G401 (cell line): ENCODE data around the gene IGSF21. TPM values are rescaled to one million over a fixed set of nuclear protein-coding genes. Genes with fewer than 3 reads are reported as not detected.

ENCODE experiments used
- DNase-seq: peaks from one replicate; pipeline ENCODE4 v3.0.0-alpha.2; 2015; ENCODE audit warnings: low spot score
- in situ Hi-C: cut with HindIII; loops from 2 replicates; pipeline ENCODE4 v1.10.0; 2016; ENCODE audit warnings: low sequenced_read_pairs, mixed read lengths
- total RNA-seq: library from RNA; depleted of rRNA; stranded (reverse); fragments of >200 nt; shearing (Covaris generic); gene quantifications from 2 replicates; pipeline ENCODE4 v1.2.3, GENCODE V29; 2014

IGSF21 gene
- total RNA-seq, 1 experiment from 2014 or later, result not detected

DNA sequence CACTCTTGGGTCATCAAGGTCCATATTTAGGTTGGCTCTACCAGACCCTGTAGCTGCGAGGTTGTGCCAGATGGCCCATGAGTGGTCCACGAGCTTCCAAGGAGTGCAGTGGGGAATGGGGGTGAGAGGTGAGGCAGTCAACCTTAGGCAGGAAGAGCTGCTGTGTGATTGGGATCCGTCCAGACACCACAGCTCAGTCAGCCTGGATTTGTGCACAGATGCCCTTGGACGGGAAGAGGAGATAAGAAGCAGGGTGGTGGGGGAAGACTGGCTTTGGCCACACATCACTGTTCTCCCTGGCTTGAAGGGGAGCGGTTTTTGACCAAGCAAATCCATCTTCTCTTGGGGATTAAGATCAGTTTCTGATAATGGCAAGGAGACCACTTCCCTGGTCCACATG is 130.6 kb downstream of the IGSF21 start:
- DNase-seq, result no peak
- in situ Hi-C loops, result no loop called here

DNA sequence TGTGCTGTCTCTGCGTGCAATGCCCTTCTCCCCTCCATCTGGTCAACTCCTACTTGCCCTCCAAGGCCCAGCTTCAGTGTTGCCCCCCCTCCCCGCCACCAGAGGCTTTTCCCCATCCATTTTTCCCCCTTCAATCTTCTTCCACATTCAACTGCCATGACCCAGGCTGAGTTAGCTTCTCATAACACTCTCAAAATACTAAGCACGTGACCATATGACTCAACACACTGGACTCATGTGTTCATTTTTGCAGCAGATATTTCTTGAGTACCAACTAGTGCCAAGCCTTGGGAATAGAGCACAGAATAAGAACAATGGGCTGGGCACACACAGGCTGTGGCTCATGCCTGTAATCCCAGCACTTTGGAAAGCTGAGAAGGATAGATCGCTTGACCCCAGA is 132.1 kb downstream of the IGSF21 start:
- in situ Hi-C loops, result no loop called here

DNA sequence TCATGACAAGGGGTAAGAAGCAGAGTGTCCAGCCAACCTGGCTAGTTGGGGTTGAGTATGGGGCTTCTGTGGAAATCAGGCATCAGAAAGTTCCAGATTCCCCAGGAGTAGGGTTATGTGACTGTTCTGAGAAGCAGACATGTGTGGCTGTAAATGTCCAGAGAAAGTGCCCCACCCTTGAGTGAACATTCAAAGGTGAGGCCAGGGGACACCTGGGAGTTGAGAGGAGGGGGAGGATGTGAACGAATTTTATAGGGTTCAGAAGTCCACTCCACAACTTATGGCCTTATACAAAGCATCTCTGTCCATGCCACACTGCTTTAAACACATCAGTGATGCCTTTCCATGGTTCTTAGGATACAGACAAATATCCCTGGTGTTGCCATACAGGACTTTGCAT is 133.3 kb downstream of the IGSF21 start:
- in situ Hi-C loops, result no loop called here

More for the DNA sequence above, 132.1 kb downstream of the IGSF21 start:
- no peak for DNase-seq

DNA sequence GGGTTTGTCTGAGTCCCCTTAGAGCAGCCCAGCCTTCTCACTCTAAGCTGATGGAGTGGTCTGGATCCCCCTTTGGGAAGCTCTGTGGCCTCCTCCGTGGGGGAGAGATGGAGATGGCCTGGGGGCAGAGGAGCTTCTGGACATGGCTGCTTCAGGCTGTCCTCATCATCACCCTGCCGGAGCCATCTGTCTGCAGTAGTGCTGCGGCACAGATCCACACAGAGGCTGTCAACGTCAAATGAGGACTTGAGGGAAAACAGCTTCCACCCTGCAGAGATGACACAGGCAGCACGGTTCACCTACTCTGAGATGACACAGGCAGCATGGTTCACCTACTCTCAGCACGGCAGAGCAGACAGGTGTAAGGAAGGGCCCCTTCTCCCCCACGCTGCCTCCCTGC is 134.3 kb downstream of the IGSF21 start:
- DNase-seq, result peak; percentile 68
- in situ Hi-C loops, result no loop called here

More for the DNA sequence above, 133.3 kb downstream of the IGSF21 start:
- DNase-seq, result no peak

DNA sequence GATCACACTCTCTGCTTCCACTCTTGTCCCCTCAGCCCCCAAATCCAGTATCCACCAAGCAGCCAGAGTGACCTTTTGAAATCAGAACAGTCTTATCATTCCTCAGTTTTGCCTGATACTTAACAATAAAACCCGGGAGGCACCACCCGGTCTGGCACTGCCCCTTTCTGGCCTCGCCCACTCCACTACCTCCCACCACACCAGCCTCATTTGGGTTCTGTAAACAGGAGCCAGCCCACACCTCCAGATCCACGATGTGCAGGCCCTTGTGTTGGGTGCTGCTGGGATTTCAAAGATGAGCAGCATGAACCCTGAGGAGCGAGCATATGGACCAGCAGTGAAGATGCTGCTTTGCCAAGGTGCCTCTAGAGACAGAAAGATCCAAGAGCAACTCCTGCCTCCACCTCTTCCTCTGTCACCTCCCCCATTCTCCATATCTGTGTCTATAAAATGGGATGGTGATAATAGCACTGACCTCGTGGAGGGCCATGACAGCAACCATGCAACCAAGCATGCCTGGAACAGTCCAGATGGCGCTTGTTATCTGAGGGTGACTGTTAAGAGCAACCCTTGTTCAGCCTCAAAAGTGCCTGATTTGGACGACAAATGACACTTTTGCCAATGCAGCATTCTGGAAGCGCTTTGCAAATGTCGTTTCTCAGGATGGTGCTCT is 136.0 kb downstream of the IGSF21 start:
- peak; percentile 70 for DNase-seq
- in situ Hi-C loops, result no loop called here

DNA sequence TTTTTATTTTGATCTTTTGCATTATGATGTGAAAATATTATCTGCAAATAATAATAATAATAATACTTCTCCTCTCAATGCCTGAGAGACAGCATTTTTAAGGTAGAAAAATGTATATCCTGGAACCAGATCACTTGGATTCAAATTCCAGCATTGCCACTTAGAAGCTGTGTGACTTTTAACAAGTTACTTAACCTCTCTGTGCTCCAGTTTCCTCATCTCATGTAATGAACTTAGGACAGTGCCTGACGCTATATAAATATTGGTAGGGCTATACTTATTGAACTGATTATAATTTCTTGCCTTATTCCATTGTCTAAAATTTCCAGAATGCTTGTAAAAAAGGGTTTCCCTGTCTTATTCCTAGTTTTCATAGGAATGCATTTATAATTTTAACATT is 137.2 kb downstream of the IGSF21 start:
- in situ Hi-C loops, result no loop called here
- no peak for DNase-seq

DNA sequence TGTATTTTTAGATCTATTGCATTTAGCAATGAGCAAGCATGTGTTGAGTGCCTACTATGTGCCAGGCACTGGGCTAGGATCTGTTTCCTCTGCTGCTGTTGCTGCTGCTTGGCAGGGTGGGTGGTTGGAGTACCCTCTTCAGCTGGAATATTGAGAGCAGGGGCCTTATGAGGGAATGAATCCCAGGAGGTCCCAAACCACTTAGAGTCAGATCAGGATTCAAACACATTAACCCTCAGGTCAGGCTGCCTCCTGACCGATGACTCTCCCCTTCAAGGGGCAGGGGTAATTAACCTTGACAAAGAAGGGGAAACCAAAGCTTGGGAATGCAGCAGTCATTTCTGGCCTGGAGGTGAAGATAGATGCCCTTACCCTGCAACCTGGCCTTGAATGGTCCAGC is 138.0 kb downstream of the IGSF21 start:
- DNase-seq, result no peak
- in situ Hi-C loops, result no loop called here

DNA sequence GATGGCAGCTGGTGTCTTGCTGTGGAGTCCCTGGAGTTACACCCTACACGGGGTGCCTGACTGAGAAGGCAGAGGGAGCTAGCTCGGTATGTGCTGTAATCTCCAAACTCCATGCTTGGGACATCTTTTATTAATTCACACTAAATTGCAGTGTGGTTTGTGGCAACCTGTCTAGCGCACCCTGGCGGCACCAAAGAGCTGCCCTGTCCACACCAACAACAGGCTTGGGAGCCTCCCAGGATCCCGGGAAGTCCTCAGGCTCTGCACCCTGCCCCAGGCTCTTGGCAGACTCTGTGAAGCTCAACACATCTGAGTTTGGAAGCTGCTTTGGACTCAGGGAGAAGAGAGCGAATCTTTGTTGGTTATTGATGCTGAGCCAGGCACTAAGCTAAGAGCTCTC is 138.9 kb downstream of the IGSF21 start:
- in situ Hi-C loops, result no loop called here
- no peak for DNase-seq

DNA sequence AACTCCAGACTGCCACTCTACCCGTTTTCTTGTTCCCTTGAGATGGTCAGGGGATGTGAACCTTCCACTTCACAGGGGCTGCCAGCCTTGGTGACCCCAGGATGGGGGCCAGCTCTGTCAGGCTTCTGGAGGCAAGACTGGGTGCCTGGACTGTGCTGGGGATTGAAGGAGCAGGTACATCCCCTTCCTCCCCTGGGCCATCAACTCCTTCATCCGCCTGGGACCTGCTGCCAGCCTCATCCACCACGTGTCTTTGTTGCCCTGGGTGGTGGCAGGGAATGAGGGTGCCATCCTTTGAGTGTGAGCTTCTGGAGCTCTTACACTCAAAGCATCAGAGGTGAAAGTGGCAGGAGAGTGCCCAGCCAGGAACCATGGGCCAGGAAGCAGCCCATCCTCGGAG is 139.6 kb downstream of the IGSF21 start:
- DNase-seq, result no peak
- in situ Hi-C loops, result no loop called here

DNA sequence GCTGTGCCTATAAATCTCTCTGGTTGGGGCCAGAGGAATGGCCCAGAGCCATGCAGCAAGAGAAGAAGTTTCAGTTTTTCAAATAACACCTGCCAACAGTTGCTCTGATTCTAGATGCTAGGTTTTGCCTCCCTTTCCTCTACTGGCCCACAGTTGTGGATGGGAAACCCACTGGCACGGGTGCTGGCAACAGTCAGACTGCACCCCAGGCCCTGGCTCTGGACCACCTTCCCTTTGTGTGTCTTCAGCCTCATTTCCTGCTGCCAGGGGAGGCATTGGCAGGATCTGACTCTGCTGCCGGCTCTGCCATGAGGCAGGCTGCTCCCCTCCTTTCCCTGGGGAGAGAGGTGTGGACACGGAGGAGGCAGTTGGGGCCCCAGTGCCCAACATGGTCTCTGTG is 142.0 kb downstream of the IGSF21 start:
- DNase-seq, result peak; percentile 85
- in situ Hi-C loops, result no loop called here

DNA sequence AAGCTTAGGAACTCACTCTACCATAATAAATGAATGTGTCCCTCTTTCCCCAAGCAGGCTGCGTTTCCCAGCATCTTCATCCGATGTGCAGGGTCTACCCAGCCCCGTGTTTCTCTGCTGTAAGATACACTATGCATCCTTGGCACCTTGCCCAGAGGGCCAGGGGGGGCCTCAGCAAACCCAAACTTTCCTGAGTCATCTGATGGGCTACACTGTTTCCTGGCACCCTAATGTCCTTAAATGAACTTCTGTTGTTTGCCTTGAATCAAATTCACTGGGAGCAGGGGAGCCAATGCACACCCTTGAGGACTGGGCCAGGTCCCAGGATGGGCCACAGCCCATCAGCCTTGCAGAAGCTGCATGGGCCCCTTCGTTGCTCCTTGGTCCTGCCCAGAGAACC is 145.5 kb downstream of the IGSF21 start:
- in situ Hi-C loops, result no loop called here

DNA sequence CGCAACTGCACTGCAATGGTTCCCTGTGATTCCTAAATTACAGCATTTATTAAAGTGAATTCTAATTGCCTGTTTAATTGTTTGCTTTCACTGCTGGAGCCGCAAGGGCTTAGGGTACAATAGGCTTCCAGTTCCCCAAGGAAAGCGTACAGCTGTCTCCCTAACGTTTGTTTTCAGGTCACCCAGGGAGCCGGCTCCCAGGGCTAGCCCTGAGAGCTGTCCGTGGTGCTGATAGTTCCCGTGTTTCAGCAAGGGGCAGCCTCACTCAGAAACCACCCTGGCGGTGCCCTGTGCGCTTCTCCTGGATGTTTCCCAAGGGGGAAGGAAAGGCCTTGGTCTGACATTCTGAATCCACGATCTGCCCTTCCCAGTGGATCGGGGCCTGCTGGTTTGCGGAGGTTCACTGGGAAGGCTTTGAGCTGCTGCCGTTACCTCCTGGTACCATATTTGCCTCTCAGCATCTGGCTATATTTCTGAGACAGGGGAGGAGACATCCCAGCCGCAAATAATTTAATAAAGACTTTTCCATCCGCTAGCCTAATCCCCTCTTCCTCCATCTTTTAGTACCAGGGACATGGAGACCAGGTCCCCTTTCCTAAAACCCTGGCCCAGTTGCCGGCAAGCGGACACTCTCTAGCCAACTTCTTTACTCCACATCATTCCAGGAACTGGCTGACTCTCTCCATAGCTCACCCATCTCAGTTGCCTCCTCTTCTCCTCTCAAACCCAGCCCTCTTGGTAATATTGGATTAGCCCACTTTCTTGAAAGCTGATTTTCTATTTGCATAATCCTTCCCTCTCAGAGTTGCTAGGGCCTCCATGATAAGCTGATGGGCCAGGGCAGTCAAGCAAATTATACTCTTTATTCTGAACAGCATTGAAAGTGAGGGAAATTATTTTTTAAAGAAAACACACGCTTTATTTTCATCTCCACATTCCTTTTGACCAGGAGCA is 149.0 kb downstream of the IGSF21 start:
- in situ Hi-C loops, result no loop called here
- no peak for DNase-seq

More for the DNA sequence above, 145.5 kb downstream of the IGSF21 start:
- DNase-seq, result no peak

DNA sequence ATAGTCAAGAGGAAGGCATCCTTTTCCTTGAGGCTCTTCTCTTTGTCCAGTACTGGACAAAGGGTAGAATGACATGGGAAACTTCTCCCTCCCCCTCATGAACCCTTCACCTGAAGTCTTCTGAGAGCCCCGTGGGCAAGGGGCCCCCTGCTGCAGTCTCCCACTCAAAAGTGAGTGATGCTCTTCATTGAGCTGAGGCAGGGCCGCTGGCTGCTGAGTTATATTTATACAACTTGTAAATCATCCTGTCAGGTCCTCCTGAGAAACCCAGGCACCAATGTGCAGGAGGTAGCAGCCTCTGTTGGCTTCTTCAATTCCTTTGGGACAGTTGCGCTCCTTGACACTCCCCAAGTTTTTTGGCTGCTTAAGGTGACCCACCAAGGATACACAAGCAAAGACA is 150.2 kb downstream of the IGSF21 start:
- in situ Hi-C loops, result no loop called here
- DNase-seq, result no peak

DNA sequence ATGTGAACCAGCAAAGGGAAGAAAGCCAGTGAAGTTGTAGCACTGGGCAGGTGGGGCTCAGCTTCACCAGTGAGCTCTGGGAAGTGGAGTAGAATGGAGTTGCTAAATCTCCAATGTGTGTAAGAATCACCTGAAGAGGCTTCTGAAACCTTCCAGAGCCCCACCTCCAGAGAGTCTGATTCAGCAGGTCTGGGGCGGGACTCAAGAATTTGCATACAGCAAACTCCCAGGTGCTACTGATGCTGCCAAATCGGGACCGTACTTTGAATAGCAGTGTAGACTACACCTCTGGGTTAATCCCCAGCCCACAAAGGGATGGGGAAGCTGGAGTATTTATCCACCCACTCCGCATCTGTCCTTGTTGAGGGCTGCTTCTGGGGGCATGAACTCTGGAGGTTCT is 154.3 kb downstream of the IGSF21 start:
- DNase-seq, result no peak
- in situ Hi-C loops, result no loop called here

DNA sequence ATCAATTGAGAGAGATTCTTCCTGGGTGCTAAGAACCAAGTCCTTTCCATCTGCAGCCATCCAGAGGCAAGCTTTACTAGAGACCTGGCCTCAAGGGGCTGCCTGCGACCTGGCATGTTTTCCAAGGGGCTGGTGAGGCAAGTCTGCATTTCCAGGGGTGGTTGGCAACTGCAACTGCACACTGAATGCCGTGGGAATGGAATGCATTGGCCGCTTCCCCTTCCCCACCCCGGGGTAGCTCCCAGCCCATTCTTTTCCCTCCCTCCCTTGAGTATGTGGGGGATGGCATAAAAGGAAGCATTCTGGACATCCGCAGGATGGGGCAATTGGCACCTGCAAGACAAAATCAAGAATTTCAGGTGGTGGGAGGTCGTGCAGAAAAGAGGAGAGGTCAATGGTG is 155.1 kb downstream of the IGSF21 start:
- DNase-seq, result no peak
- in situ Hi-C loops, result no loop called here

DNA sequence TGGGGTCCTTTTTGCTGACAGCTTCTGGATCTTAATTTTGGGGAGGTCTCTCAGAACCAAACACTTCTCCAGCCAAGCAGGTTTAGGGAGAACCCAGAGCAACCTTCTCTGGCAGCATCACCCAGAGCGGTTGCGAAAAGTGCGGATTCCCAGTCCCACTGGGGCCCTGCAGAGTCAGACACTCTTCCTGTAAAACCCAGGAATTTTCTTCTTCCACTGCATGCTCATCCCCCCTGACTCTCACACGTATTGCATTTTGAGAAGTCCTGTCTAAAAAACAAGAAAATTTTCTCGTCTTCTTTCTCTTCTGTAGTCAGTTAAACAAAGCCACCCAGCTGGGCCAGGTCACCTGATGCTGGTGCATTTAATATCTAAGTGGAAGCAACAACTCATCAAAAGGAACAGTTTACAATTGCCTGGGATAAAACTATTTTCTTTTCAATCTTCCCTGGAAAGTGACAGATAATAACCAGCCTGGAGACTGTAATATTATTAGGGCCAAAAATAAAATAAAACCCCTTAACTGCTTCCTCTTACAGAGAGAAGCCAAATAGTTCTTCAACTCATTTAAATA is 156.0 kb downstream of the IGSF21 start:
- in situ Hi-C loops, result no loop called here
- DNase-seq, result no peak

DNA sequence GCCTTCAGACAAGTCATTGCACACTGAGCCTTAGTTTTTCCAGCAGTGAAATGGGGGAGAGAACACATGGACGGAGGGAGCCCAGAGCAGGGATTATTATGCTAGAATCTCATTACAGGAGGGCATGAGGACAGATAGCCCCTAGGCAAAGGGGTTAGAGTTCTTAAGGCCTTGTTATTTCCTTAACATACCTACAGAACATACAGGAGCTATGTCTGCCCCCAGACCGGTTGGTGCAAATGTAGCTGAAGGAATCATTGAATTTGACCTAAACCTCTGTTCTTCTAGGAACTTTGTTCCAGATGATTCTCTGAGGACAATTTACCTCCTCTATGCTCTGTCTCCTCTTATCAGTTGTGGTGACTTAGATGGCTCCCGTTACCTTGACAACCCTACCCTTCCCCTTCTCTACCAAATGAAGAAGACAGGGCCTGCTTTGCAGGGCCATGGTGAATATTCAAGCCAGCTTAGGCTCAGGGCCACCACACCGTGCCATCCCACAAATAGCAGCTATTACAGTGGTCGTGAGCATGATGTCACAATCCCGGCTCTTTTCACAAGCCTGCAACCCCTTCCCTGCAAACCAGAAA is 156.9 kb downstream of the IGSF21 start:
- no peak for DNase-seq
- in situ Hi-C loops, result no loop called here

DNA sequence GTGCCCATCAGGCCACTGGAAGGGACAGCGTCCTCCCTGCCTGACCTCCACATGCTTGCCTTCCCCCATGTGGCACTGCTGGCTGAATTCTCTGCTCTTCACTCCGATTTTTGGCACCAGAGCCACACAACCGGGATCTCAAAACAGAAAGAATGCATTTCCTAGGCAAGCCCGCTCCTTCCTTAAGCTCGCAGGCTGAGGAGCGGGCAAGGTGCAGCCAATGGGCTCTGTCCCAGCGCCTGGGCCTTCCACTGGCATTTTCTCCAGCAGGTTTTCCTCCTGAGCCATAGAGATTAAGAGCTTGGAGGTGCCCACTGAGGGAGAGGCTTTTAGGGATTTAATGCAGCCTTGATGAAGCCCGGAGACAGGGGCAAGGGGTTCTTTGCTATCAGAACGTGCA is 158.0 kb downstream of the IGSF21 start:
- in situ Hi-C loops, result no loop called here
- peak; percentile 72 for DNase-seq

DNA sequence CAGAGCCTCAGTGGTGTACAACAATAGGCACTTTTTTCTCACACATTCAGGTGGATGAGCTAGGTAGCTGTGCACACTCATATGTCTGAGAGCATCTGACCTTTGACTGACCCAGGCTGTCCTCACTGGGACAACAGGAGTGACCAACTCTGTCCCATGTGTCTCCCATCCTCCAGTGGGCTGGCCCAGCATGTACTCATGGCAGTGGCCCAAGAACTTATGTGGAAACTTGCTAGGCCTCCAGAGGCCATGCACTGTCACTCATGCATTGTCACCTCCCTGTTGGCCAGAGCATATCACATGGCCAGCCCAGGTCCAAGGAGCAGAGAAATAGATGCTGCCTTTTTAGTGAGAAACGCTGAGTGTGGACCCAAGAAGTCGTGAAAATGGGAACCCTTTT is 158.8 kb downstream of the IGSF21 start:
- no peak for DNase-seq
- in situ Hi-C loops, result no loop called here

DNA sequence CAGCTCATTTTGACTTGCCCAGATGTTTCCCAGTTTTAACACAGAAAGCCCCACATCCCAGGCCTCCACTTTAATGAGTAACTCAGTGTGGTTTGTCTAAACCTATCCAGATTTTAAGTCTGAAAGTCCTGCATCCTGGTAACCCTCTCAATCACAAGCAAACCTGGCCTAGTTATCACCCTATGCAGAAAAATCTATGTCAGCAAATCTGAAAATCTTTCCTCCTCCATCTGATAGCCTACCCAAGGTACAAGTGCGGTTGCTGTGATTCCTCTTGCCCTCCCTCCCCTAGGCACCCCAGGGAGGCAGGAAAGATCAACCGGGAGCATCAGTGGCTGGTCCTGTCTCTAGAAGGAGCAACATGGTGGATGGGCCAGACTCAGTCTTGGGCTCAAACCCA is 163.7 kb downstream of the IGSF21 start:
- in situ Hi-C loops, result no loop called here

More for the DNA sequence above, 163.7 kb downstream of the IGSF21 start:
- no peak for DNase-seq
